HG03342 (cell line): ENCODE measurements around the gene STK39.

Experiments
- ATAC-seq: cut with Tn5 transposase; IDR thresholded peaks from one replicate; pipeline ENCODE4 v1.9.1; 2021; ENCODE audit warnings: mild to moderate bottlenecking, moderate library complexity; ENCODE audit not compliant: unreplicated experiment

Gene STK39

DNA sequence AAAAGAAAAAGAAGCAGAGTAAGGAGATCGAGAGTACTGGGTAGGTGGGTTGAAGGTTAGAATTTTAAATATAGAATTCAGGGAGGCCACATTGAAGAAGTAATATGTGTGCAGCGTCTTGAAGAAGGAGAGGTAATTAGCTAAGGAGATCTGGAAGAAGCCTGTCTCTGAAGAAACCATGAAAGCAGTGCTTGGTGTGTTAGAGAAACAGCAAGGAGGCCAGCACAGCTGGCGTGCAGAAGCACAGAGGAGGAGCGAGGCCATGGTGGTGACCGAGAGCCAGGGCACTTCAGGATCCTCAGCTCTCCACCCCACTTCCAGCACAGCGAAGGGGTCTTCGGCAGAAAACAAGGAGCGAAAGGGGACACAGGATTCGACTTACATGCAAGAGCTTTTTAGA, 305.8 kb downstream of the STK39 start:
- ATAC-seq = no peak

- no peak for ATAC-seq
These were observed 306.5 kb downstream of the STK39 start for GRCh38 chr2:167940734-167941507.

DNA sequence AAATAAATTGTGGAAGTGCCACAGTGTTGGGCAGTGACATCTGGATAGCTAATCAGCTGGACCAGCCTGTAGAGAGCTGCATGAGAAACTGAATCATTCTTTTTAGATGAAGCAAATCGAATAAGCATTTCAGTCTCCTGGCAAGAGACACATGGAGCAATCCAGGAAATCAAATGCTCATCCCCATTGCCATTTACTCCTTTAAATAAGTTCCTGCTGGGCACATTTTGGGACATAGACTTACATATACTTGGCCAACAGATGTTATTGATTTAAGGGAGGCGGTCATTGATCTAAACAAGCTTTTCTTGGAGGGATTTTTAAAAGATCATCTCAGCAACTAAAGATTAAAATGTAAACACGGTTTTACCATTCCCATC, 307.1 kb downstream of the STK39 start:
- no peak for ATAC-seq

- ATAC-seq = no peak
These were observed 307.7 kb downstream of the STK39 start for GRCh38 chr2:167939514-167940345.

- no peak for ATAC-seq
These were observed 310.0 kb downstream of the STK39 start for GRCh38 chr2:167937403-167937802.

GRCh38 chr2:167935803-167936110, 311.6 kb downstream of the STK39 start:
- no peak for ATAC-seq

GRCh38 chr2:167933097-167933814, 314.1 kb downstream of the STK39 start:
- ATAC-seq = no peak

- ATAC-seq = no peak
These were observed 315.2 kb downstream of the STK39 start for GRCh38 chr2:167932123-167932693.

GRCh38 chr2:167929484-167929883, 317.9 kb downstream of the STK39 start:
- no peak for ATAC-seq

- no peak for ATAC-seq
These were observed 319.0 kb downstream of the STK39 start for GRCh38 chr2:167928434-167928833.

DNA sequence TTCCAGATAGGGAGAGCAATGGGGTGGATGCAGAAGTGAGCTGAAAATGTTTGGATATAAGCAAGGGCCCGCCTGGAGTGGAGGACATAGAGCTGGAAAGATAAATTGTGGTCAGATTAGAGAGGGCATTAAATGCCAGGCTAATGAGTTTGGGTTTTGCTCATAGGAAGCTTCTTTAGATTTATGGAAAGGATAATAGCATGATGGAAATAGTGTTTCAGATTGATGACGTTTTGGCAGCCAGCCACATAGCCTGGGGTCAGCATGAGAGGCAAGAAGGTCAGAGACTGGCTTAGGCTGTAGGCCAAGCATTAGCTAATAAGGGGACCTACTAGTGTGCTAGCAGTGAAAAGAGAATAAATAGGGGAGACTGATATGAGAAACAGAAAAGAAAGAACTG, 321.6 kb downstream of the STK39 start:
- no peak for ATAC-seq

GRCh38 chr2:167924556-167924955, 322.8 kb downstream of the STK39 start:
- no peak for ATAC-seq

GRCh38 chr2:167916756-167917155, 330.6 kb downstream of the STK39 start:
- ATAC-seq = no peak

GRCh38 chr2:167914969-167915368, 332.4 kb downstream of the STK39 start:
- no peak for ATAC-seq

GRCh38 chr2:167908786-167909185, 338.6 kb downstream of the STK39 start:
- no peak for ATAC-seq

DNA sequence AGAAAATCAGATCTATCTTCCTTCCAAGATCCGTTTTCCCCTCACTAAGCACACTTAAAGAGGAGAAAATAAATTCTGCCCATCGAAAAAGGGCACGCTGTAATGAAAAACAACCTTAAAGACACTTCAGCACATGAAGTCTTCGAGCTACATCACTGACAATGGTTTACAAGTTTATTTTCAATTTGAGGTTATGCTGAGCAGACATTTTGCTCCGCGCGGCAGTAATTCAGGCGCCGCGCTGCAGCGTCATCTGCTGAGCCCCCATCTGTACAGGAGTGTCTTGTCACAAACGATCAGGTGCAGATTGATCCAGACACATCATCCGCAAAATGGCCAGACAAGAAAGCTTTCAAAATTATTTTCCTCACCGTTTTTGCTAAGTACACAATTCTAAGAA, 341.7 kb downstream of the STK39 start:
- ATAC-seq = no peak
